ENCODE measurements around the gene ELK3.

The ELK3 gene

GRCh38 chr12:96189781-96190180, 4.4 kb upstream of the ELK3 start:
- no peak for DNase-seq (ENCODE audit: low read depth)

- no peak for DNase-seq (ENCODE audit: low read depth)
These were observed 3.6 kb upstream of the ELK3 start for GRCh38 chr12:96190413-96191108.

- DNase-seq (ENCODE audit: low read depth) = no peak
These were observed 1.1 kb upstream of the ELK3 start for GRCh38 chr12:96192926-96193573.

GRCh38 chr12:96194576-96194889, 358 bp downstream of the ELK3 start:
- no peak for DNase-seq (ENCODE audit: low read depth)

- peak; percentile 70 for DNase-seq (ENCODE audit: low read depth)
These were observed 1.0 kb downstream of the ELK3 start for GRCh38 chr12:96194971-96195844.

GRCh38 chr12:96195845-96196451, 1.8 kb downstream of the ELK3 start:
- DNase-seq (ENCODE audit: low read depth) = no peak

DNA sequence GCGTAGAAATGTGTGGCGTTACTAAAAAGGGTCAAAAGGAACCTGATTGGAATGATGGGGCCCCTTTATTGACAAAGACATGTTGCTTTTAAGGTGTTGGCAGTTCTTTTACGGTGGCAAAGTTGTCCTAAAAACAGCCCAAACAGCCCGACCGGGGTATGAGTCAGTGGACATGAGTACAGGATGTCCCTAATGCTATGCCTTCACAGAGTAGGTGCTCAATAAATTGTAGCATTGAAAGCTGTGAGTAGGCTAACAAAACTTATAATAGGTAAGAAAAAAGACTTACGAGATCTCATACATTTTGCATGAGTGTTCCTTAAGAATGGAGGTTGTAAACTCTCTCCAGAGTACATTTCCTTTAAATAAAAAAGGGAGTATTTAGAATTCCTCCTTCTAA, 2.6 kb downstream of the ELK3 start:
- no peak for DNase-seq (ENCODE audit: low read depth)

DNA sequence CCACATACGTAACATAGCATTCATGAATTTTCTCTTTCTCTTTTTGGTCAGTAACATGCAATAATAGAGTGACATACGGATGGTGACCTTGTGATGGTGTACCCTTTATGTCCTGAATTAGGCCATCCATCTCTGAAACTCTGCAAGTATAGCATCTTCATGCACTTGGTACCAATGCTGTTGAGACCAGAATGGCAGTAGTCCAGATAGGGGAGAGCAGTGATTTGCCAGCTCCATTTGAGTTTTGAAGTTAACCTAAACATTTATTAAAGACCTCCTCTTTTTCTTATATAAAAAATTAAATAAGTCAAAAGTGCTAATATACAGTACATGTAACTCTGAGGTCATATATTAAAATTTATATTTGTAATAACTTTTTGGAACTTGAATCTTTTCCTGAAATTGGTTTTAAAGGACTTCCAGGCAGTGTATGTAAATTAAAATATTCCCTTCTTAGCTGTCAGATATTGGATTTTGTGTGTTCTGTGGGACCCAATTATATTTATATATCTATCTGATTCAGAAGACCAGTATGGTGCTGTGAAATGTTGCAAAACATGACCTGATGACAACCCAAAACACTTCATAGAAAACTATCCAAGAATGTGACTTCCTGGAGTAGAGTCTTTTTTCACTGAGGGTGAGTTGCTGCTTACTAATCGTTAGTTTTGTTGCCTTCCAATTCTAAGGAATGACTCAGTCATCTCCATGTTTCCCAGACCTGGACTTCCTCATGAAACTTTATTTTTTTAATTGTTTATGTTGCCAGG, 3.5 kb downstream of the ELK3 start:
- peak; percentile 96 for DNase-seq (ENCODE audit: low read depth)

- DNase-seq (ENCODE audit: low read depth) = peak; percentile 86
These were observed 4.8 kb downstream of the ELK3 start for GRCh38 chr12:96198965-96199364.

DNA sequence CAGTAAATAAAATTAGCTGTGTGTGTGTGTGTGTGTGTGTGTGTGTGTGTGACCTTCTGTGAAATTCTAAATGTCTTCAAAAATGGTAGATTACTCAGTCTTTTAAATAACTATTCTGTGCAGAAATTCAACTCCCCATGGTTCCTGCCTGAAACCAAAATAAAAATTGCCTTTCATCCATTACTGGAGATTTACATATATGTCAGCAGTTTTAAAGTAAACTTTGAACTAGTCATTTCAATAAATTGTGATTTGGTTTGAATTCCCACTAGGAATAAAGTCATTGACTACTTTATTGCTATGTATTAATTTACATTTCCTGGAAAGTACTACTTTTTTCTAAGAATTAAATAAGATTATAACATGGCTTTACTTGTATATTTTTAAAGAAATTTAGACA, 5.3 kb downstream of the ELK3 start:
- no peak for DNase-seq (ENCODE audit: low read depth)

DNA sequence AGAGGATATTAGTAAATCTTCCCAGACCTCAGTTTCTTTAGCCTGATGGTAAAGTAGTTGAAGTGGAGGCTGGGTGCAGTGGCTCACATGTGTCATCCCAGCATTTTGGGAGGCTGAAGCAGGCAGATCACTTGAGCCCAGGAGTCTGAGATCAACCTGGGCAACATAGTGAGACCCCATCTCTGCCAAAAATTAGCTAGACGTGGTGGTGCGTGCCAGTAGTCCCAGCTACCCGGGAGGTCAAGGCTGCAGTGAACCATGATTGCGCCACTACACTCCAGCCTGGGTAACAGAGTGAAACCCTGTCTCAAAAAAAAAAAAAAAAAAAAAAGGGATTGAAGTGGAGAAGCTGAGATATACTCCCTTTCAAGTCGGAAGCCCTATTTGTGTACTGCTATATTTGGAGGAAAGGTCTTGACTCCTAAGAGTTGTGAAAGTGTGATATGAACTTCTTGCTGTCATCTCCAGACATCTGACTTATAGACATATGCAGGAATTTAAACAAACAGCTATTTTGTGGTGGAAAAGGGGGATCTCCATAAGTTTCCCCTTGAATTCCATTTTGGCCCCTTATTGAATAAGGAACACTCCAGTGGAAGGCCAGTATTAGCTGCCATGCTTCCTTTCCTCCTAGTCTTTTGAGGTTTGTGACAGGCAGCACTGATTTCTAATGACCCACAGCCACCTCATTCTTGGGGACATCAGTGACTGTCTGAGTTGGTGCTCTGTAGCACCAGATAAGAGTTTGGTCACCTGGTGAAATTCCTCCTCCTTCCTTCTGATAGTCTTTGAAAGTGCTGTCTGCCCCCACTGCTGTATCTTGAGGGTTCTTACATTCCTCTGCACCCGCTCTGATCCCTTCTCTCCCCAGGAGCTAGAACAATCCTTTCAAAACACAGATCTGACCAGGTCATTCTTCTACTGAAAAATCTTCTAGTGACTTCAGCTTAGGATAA, 7.4 kb downstream of the ELK3 start:
- no peak for DNase-seq (ENCODE audit: low read depth)

- DNase-seq (ENCODE audit: low read depth) = no peak
These were observed 10.2 kb downstream of the ELK3 start for GRCh38 chr12:96204381-96204780.

- DNase-seq (ENCODE audit: low read depth) = no peak
These were observed 11.7 kb downstream of the ELK3 start for GRCh38 chr12:96205908-96206307.

DNA sequence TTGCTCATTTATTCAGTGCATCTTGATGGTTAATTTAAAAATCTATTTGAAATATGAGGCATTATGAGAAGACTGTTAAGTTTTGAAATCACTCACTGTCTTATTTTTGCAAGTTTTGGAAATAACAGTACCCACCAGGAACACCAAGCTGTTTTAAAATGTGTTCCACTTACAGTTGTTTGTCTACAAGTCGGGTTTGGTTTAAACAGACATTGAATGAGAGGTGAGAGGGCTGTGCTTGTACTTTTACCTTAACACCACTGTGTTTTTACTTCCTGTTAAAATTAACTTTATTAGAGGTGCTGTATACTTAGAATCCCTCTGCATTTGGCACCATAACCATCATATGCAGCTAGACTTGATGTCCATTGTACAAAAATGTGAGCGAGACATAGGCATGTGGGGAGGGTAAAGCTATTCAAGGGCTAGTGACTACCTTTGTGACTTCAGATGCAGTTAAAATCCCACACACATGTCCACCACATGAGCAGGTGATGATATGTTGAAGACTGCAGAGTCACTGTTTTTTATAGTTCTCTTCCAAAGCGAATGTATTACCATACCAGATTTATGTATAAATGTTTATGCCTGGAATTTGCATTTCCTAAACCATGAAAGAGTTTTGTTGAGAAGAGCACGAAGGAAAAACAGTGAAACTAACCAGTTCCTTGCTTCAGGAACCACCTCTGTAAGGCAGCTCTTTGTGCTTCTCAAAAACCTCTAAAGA, 12.9 kb downstream of the ELK3 start:
- DNase-seq (ENCODE audit: low read depth) = no peak

- peak; percentile 85 for DNase-seq (ENCODE audit: low read depth)
These were observed 14.2 kb downstream of the ELK3 start for GRCh38 chr12:96208346-96208745.

GRCh38 chr12:96208801-96209549, 14.8 kb downstream of the ELK3 start:
- DNase-seq (ENCODE audit: low read depth) = no peak

DNA sequence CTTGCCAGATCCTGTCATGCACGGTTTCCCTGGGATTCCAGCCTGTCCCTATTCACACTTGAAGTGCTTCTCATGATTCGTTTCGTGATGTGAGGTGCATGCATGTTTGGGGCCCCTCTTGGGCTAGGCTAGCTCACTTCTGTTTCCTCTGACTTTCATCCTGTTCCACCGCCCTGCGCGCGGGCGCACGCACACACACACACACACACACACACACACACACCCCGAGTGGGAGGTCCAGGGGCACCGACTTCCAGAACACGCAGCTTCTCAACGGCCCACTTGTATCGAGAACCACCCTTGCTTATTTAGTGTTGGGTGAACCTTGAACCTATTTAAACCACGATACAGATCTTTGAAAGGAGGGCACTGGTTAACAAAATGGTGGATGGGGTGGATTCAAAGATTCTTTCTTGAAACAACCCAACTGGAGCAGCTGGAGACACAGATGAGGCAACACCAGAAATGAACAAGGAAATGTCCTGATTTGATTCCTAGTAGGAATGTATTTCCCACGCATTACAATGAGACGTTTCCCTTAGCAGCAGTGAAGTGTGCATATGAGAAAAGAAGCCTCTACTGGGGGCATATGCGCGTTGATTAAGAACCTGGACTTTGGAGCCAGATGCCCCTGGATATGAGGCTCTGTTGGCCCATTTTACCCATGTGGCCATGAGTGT, 16.3 kb downstream of the ELK3 start:
- no peak for DNase-seq (ENCODE audit: low read depth)

DNA sequence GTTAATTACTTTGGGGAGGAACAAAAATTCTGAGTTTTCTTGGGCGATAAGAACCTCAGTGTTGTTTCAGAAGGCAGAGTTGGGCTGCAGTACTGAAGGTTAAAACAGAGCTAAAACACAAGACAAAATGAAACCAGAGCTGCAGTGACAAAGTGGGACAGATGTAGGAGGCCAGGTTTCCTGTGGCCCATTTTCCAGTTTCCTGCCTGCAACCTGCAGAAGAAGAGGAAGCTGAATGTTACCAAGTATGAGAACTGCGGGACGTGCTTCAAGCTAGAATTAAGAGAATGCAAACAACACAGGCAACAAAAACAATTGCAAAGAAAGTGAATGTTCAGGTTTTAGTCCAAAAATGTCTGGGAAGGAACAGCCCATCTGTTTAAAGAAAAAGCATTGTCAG, 17.8 kb downstream of the ELK3 start:
- no peak for DNase-seq (ENCODE audit: low read depth)

Measured in GM04504 (cell line).